Neural cell (in vitro differentiated cells): Measurements from ENCODE around the gene INO80C.

Experiments
- CTCF ChIP-seq: fragments of 450-650 bp; IDR thresholded peaks from 2 replicates; pipeline ENCODE4 v1.5.1; 2014; ENCODE audit warnings: antibody characterized with exemption, mild to moderate bottlenecking, moderate library complexity; ENCODE audit not compliant: poor library complexity, severe bottlenecking
- EP300 ChIP-seq: fragments of 450-650 bp; conservative IDR thresholded peaks from 2 replicates; pipeline ENCODE4 v1.6.1; 2014; ENCODE audit warnings: antibody characterized with exemption, mild to moderate bottlenecking, moderate library complexity; ENCODE audit not compliant: poor library complexity, severe bottlenecking
- EZH2 ChIP-seq: fragments of 200-600, 300-800 bp; shearing (Covaris generic), sonication (generic); IDR thresholded peaks from 2 replicates; pipeline ENCODE4 v1.6.1; 2014; ENCODE audit warnings: antibody characterized with exemption, low read length, borderline replicate concordance, mild to moderate bottlenecking; ENCODE audit not compliant: insufficient read depth, poor library complexity, severe bottlenecking
- MXI1 ChIP-seq: fragments of 450-650 bp; conservative IDR thresholded peaks from 2 replicates; pipeline ENCODE4 v1.6.1; 2014; ENCODE audit warnings: antibody characterized with exemption, mild to moderate bottlenecking; ENCODE audit not compliant: poor library complexity, severe bottlenecking
- POLR2AphosphoS5 ChIP-seq: IDR thresholded peaks from 2 replicates; pipeline ENCODE4 v1.6.1; 2012
- RAD21 ChIP-seq: fragments of 450-650 bp; conservative IDR thresholded peaks from 2 replicates; pipeline ENCODE4 v1.6.1; 2014; ENCODE audit warnings: antibody characterized with exemption, mild to moderate bottlenecking, moderate library complexity
- TAF1 ChIP-seq: IDR thresholded peaks from 2 replicates; pipeline ENCODE4 v1.6.1; 2012; ENCODE audit warnings: low read depth
- TF ChIP-seq, protein P1 (sequence below): IDR thresholded peaks from 2 replicates; pipeline ENCODE4 v1.6.1; 2012; ENCODE audit warnings: borderline replicate concordance

DNA sequence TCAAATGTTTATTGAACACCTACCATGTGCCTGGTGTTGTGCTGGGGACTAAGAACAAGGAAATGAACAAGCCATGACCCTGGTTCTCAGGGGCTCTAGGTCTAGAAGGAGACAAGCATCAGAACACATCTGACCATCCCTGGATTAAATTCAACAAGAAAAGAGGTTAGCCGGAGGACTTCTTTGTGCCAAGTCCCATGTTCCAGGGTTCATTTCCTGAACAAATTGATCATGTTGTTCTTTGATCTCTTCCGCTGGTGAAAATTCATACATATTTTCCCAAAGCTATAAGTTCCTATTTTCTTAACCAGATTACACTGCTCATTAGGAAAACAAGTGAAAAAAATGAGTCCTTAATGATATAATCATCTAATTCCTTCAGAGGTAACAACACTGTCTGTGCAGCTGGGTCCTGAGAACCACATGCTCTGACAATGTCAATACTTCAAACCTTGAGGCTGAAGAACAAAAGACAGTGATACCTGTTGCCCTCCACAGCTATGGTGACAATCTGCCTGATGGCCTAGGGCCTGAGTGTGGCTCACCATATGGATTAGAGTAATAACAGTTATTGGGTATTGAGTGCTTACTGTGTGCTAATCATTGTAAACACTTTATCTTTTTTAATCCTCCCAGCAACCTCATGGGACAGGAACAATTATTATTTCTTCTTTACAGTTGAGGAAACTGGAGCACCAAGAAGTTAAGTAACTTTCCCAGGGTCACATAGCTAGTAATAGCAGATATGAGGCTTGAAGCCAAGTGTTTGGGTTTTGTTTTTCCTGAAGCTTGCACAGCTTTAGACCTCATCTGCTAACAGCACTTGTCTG is 24.6 kb upstream of the INO80C start:
- TF ChIP-seq CTCF (no peak), POLR2AphosphoS5 (no peak), EZH2 (no peak), RAD21 (no peak), MXI1 (no peak), EP300 (no peak), TAF1 (no peak)
- TF ChIP-seq, protein P1, sequence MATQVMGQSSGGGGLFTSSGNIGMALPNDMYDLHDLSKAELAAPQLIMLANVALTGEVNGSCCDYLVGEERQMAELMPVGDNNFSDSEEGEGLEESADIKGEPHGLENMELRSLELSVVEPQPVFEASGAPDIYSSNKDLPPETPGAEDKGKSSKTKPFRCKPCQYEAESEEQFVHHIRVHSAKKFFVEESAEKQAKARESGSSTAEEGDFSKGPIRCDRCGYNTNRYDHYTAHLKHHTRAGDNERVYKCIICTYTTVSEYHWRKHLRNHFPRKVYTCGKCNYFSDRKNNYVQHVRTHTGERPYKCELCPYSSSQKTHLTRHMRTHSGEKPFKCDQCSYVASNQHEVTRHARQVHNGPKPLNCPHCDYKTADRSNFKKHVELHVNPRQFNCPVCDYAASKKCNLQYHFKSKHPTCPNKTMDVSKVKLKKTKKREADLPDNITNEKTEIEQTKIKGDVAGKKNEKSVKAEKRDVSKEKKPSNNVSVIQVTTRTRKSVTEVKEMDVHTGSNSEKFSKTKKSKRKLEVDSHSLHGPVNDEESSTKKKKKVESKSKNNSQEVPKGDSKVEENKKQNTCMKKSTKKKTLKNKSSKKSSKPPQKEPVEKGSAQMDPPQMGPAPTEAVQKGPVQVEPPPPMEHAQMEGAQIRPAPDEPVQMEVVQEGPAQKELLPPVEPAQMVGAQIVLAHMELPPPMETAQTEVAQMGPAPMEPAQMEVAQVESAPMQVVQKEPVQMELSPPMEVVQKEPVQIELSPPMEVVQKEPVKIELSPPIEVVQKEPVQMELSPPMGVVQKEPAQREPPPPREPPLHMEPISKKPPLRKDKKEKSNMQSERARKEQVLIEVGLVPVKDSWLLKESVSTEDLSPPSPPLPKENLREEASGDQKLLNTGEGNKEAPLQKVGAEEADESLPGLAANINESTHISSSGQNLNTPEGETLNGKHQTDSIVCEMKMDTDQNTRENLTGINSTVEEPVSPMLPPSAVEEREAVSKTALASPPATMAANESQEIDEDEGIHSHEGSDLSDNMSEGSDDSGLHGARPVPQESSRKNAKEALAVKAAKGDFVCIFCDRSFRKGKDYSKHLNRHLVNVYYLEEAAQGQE = no peak
